DMS53 treated with DMSO at 0.1 percent for 48 hours (cell line): ENCODE results near the gene PKDCC.

Experiments
- DNase-seq: peaks from one replicate; lab custom pipeline; 2025; ENCODE audit not compliant: unreplicated experiment; lab: John Stamatoyannopoulos, UW

The PKDCC gene

GRCh38 chr2:42086500-42086953 is 38.7 kb downstream of the PKDCC start:
- peak; percentile 45 for DNase-seq

GRCh38 chr2:42087137-42087856 is 39.5 kb downstream of the PKDCC start:
- DNase-seq = no peak

GRCh38 chr2:42087857-42088195 is 40.0 kb downstream of the PKDCC start:
- DNase-seq = no peak

GRCh38 chr2:42089340-42089925 is 41.6 kb downstream of the PKDCC start:
- no peak for DNase-seq

GRCh38 chr2:42090216-42090615 is 42.4 kb downstream of the PKDCC start:
- DNase-seq = no peak

GRCh38 chr2:42091671-42092070 is 43.9 kb downstream of the PKDCC start:
- no peak for DNase-seq

- peak; percentile 68 for DNase-seq
Measured at GRCh38 chr2:42092084-42092996, 44.5 kb downstream of the PKDCC start.

GRCh38 chr2:42094114-42094513 is 46.3 kb downstream of the PKDCC start:
- no peak for DNase-seq

- peak; percentile 67 for DNase-seq
Measured at GRCh38 chr2:42095923-42096408, 48.1 kb downstream of the PKDCC start.

GRCh38 chr2:42096869-42097591 is 49.2 kb downstream of the PKDCC start:
- no peak for DNase-seq

GRCh38 chr2:42098571-42099437 is 51.0 kb downstream of the PKDCC start:
- no peak for DNase-seq

- DNase-seq = no peak
Measured at GRCh38 chr2:42099438-42100173, 51.8 kb downstream of the PKDCC start.

GRCh38 chr2:42100683-42101205 is 52.9 kb downstream of the PKDCC start:
- DNase-seq = no peak

GRCh38 chr2:42101206-42102023 is 53.6 kb downstream of the PKDCC start:
- DNase-seq = no peak

GRCh38 chr2:42102024-42102590 is 54.3 kb downstream of the PKDCC start:
- peak; percentile 57 for DNase-seq

- DNase-seq = peak; percentile 46
Measured at GRCh38 chr2:42102591-42103450, 55.0 kb downstream of the PKDCC start.

GRCh38 chr2:42103829-42104228 is 56.0 kb downstream of the PKDCC start:
- no peak for DNase-seq
